RCC 7860 (cell line): ENCODE data around the gene APOL4.
"Not testable (repeated sequence)": the region's sequence is repeated elsewhere in the genome, so short reads cannot be mapped to it uniquely, and the experiment has no call there.

Experiments used
- DNase-seq: peaks from one replicate; pipeline ENCODE4 v3.0.0-alpha.2; 2015; ENCODE audit warnings: low spot score
- FAIRE-seq: peaks from 2 replicates; lab custom pipeline; 2012; peaks lifted over from hg19 to GRCh38; lab: Jason Lieb, UNC

Gene APOL4

DNA sequence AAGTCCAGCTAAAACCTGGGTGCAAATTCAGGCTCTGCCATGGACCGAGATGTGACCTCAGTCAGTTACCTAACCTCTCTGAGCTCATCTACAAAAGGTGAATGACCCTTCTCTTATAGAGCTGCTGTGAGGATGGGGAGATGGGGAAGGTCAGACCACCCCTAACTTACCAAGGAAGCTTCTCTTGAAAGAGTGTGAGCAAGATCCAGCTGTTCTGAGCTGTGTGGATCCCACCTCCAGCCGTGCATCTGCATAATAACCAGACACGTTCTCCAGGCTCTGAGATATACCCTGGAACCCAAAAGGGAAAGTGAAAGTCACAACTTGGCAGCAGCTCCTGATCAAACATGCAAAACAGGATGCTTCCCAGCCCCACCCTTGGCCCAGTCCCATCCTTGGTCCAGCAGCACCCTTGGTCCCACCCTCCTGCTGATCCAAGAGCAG is 41.1 kb downstream of the APOL4 start, which contains the start of gene APOL3:
Gene APOL3 (minus strand): TSS at position 257 of the 444 bp plus-strand sequence. CDS start 11,700 bp downstream, outside the sequence.
- DNase-seq (no peak), FAIRE-seq (no peak)

- DNase-seq (peak; percentile 60), FAIRE-seq (peak; percentile 11)
These were observed 44.8 kb downstream of the APOL4 start for GRCh38 chr22:36156515-36157419.

GRCh38 chr22:36156119-36156514 is 45.5 kb downstream of the APOL4 start:
- FAIRE-seq (no peak), DNase-seq (no peak)

DNA sequence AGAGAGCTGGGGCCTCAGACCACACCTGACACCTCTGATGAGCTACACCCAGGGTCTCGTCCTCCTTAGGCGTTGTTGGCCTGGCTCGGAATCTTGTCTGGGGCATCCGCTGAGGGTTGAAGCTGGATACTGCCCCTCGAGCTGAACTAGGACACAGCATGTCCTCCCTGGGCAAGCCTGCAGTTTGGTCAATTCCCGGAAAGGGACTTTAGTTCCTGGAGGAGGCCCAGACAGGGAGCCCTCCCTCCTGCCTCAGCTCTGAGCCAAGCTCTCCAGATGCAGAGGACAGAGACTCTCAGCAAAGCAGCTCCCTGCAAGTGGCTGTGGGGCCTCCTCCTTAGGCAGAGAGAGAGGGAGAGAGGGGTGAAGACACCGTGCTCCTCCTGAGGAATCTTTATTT is 45.9 kb downstream of the APOL4 start:
- FAIRE-seq (no peak), DNase-seq (no peak)

DNA sequence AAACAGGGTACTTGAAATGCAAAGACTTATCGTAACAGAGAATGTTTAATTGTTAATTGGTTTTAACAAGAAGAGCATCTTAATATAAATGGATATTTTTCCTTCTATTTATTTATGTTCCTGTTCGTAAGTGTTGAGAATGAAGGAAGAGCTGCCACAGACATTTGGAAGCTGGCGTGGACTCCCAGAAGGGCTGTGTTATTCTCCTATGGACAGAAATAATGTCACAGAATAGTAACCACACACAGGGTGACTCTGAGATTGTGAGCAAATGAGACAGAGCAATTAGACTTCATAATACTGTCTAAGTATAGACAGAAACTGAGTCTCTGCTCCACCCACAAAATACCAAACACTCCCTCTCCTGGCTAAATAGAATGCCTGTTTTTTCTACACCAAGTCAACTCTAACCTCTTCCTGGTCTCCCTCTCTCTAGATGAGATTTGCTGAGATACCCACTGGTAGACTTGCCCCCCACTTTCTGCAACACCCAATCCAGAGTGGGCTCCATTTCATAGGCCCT is 47.1 kb downstream of the APOL4 start:
- no peak for FAIRE-seq
- DNase-seq, result no peak

DNA sequence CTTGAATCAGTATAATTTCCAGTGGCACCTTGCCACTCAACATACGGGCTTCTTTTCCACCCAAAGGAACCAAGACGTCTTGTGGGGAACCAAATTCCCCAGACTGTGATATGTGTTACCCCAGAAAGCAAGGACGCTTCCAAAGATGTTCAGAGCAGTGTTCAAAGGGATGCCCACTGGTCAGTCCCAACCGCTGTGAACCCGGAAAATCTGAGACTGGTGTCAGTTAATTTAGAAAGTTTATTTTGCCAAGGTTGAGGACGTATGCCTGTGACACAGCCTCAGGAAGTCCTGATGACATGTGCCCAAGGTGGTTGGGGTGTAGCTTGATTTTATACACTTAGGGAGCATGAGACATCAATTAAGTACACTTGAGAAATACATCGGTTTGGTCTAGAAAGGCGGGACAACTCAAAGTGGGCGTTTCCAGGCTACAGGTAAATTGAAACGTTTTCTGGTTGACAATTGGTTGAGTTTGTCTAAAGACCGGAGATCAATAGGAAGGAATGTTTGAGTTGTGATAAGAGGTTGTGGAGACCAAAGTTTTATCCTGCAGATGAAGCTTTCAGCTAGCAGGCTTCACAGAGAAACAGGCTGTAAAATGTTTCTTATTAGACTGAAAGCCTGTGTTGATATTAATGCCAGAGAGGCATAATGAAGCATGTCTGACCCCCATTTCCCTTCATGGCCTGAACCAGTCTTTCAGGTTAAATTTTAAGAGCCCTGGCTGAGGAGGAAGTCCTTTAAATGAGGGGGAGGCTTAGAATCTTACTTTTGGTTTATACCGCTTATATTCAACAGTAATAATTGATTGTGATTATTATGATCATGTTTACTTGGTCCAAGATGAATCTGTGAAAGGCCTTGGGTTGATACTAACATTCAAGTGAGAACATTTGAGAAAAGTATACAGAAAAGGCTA is 47.8 kb downstream of the APOL4 start:
- DNase-seq (no peak), FAIRE-seq (no peak)

GRCh38 chr22:36152821-36153220 is 48.8 kb downstream of the APOL4 start:
- not testable (repeated sequence) for FAIRE-seq, DNase-seq

DNA sequence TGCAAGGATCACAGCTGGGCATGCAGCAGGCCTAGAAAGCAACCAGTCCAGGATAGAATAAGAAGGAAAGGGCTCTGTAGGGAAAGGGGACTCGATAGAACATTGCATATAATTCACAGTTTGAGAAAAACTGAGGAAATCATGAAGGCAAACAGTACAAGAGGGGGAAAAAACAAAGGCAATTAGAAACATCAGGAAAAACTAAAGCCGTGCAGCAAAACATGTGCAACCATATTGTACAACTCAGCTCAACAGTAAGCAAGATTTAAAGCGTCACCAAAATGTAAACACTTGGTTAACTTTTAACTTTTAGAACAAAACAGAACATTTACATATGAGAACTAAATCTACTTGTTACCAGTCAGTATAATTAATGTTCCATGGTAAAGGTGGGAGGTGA is 49.5 kb downstream of the APOL4 start:
- FAIRE-seq, result no peak
- no peak for DNase-seq

- FAIRE-seq, result no peak
These were observed 50.5 kb downstream of the APOL4 start for GRCh38 chr22:36151006-36151595.

DNA sequence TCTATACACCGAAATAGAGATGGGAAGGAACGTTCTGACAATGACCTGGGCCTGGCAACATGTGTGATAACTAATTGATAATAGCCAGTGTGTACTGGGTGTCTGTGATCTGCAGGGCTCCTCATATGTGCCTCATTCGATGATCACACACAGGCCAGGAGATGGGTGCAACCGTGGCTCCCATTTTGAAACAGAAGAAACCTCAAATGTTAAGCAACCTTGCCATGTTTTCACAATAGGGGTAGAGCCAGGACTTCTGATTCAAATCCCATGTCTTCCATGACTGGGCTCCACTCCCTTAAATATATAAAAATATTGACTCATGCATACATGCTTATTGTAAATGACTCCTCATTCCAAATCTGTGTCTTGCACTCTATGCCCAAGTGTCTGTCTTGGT is 52.2 kb downstream of the APOL4 start:
- no peak for FAIRE-seq

More at GRCh38 chr22:36151006-36151595, 50.5 kb downstream of the APOL4 start:
- no peak for DNase-seq

GRCh38 chr22:36148411-36148810 is 53.2 kb downstream of the APOL4 start:
- FAIRE-seq (no peak), DNase-seq (no peak)

More for the DNA sequence above, 52.2 kb downstream of the APOL4 start:
- no peak for DNase-seq

DNA sequence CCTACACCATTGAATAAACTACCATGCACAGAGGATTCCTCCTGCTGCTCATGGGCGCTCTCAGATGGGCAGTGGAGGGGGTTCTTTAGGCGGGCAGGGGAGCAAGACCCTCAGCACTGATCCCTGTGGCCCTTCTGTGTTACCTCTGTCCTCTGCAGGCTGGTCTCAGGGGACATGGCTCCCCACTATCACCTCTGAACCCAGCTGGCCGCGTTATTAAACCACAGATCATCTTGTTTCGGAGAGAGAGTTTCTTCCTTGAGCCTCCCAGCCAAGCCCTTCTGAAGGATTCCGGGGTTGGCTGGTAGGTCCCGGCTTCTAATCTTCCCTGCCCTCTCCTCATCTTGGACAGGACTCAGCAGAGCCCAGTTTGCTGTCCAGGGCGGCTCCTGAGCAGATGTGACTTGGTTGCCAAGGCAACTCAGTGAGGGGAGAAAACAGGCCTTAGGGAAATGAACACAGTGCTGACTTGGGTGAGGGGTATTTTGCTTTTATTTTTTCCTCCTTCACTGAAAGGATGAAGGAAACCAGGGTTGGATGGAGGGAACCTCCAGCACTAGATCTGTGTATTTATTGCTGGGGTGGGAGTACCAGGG is 54.3 kb downstream of the APOL4 start:
- no peak for DNase-seq
- FAIRE-seq, result no peak

- no peak for DNase-seq
These were observed 55.7 kb downstream of the APOL4 start for GRCh38 chr22:36145881-36146280.

GRCh38 chr22:36144886-36145541 is 56.6 kb downstream of the APOL4 start:
- peak; percentile 69 for FAIRE-seq
- DNase-seq, result peak; percentile 53

More at GRCh38 chr22:36145881-36146280, 55.7 kb downstream of the APOL4 start:
- FAIRE-seq, result no peak

DNA sequence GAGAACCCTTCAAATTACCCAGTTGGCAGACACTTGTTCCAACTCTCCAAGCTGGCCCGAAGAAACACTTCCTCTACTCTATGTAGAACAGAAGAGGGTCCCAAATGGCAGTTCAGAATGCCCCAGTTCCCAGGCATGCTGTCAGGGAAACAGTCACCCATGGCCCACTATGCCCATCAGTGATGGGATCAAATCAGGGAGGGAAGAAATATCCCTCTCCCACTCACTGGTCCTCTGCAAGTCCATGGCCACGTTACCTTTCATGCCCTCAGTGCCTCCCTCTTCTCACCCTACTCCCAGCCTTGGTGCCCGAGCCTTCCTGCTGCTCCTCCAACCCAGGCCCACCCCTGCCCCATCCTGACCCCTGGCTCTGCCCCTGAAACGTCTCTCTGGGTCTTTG is 57.7 kb downstream of the APOL4 start:
- FAIRE-seq (no peak), DNase-seq (no peak)

DNA sequence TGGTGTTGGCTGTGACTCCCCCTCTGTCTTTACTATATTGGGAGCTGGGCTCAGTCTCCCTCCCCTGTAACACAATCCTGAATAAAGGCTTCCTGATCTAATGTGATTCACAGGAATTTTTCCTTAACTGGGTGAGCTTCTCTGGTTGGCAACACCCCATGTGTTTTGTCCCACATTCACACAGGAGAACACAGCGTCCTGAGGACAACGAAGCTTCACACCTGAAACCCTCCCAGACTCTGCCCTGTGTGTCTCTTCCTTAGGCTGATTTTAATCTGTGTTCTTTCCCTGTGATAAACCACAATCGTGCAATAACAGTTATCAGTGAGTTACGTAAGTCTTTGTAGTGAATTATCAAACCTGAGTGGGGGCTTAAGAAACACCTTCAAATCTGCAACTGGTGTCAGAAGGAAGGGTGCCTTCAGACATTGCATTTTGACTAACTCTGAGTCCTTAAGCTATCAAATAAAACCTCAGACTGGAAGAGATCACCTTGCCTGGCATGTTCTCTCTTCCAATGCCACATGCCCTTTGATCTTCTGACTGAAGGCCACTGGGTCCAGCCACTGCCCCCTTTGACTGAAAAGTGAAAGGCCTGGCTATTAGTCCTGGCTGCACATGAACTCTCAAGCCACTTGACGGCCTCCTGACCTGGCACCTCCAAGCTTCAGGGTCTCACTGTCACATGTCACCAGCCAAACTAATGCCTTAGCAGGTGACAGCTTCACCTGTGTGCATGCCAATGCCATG is 58.4 kb downstream of the APOL4 start:
- DNase-seq, result no peak
- no peak for FAIRE-seq

GRCh38 chr22:36141481-36141880 is 60.1 kb downstream of the APOL4 start:
- DNase-seq, result no peak
- no peak for FAIRE-seq
